Measurements from ENCODE around the gene B4GALNT1. TPM values are rescaled to one million over a fixed set of nuclear protein-coding genes. Genes with fewer than 3 reads are reported as not detected.
A peak's percentile ranks its signal among the peaks of the same experiment; 100 is the strongest.

The B4GALNT1 gene
- total and polyA plus RNA-seq, 2 of the 13 experiments (the other 11 are each of a cell fraction or from before 2014, with no cell fraction given) = 4.5 to 5.4 TPM

GRCh38 chr12:57620936-57621496 is 12.0 kb downstream of the B4GALNT1 start (continued):
- TF ChIP-seq ZNF468 (CRISPR knock-in tag; IDR thresholded peaks at IDR 0.05) (no peak), SRF (IDR thresholded peaks at IDR 0.05; ENCODE audit: low read depth, low read length) (no peak), HIVEP1 (CRISPR knock-in tag; IDR thresholded peaks at IDR 0.05) (no peak), UBTF (CRISPR knock-in tag; IDR thresholded peaks at IDR 0.05) (no peak; the same call in 1 of the 2 replicates), ELF4 (CRISPR knock-in tag; IDR thresholded peaks at IDR 0.05; ENCODE audit: borderline replicate concordance) (no peak), ZNF780A (CRISPR knock-in tag; IDR thresholded peaks at IDR 0.05) (no peak), KLF13 (CRISPR knock-in tag; IDR thresholded peaks at IDR 0.05) (no peak), ZNF232 (CRISPR knock-in tag; IDR thresholded peaks at IDR 0.05; ENCODE audit: borderline replicate concordance) (no peak), NCOA5 (CRISPR knock-in tag; IDR thresholded peaks at IDR 0.05) (no peak), MBNL3 (CRISPR knock-in tag; conservative IDR thresholded peaks at IDR 0.05) (no peak), KDM1A (CRISPR knock-in tag; IDR thresholded peaks at IDR 0.05) (no peak), NFATC3 (CRISPR knock-in tag; IDR thresholded peaks at IDR 0.05) (no peak), ZNF142 (CRISPR knock-in tag; IDR thresholded peaks at IDR 0.05) (no peak), ZNF724P (CRISPR knock-in tag; IDR thresholded peaks at IDR 0.05; ENCODE audit: borderline replicate concordance) (no peak), TEAD3 (CRISPR knock-in tag; optimal IDR thresholded peaks at IDR 0.05; ENCODE audit: borderline replicate concordance) (no peak), TEAD2 (CRISPR knock-in tag; IDR thresholded peaks at IDR 0.05) (no peak), ZNF615 (CRISPR knock-in tag; IDR thresholded peaks at IDR 0.05; ENCODE audit: borderline replicate concordance) (no peak), MATR3 (CRISPR knock-in tag; IDR thresholded peaks at IDR 0.05) (no peak), GTF2F1 (IDR thresholded peaks at IDR 0.05; ENCODE audit: low read length) (no peak), ZFP90 (CRISPR knock-in tag; IDR thresholded peaks at IDR 0.05; ENCODE audit: borderline replicate concordance) (no peak), MED1 (CRISPR knock-in tag; IDR thresholded peaks at IDR 0.05) (no peak), HBP1 (CRISPR knock-in tag; IDR thresholded peaks at IDR 0.05; ENCODE audit: low read depth) (0 out of 2 replicates have a peak, but pooled peaks have one; percentile 20)
